K562 (cell line): ENCODE results near the gene TRAPPC4. TPM values are rescaled to one million over a fixed set of nuclear protein-coding genes. Genes with fewer than 3 reads are reported as not detected.

ENCODE experiments used
- FOSL1 ChIP-seq: fragments of 200-800 bp; sonication (Bioruptor generic); conservative IDR thresholded peaks from 2 replicates; pipeline ENCODE4 v1.6.1; 2016; ENCODE audit warnings: missing genetic modification characterization, missing compliant biosample characterization
- FOXA1 ChIP-seq: fragments of 450-650 bp; IDR thresholded peaks from 2 replicates; pipeline ENCODE4 v1.6.1; 2016; ENCODE audit warnings: mild to moderate bottlenecking, borderline replicate concordance
- FOXM1 ChIP-seq, 2 experiments: fragments of 450-650 bp in 1 of 2; sonication (generic) in 1 of 2; formaldehyde crosslinking in 1 of 2; IDR thresholded peaks; 2 replicates each; pipeline versions ENCODE4 v1.6.1 to v1.9.0; 2017 to 2022; ENCODE audit warnings: low read depth in 2 of 2, mild to moderate bottlenecking in 2 of 2, missing genetic modification reagents in 1 of 2, moderate library complexity in 1 of 2
- FOXP1 ChIP-seq: sonication (generic); formaldehyde crosslinking; IDR thresholded peaks from 2 replicates; pipeline ENCODE4 v1.8.0; 2022; ENCODE audit warnings: mild to moderate bottlenecking, missing genetic modification reagents
- GATAD2A ChIP-seq: fragments of 450-650 bp; IDR thresholded peaks from 2 replicates; pipeline ENCODE4 v1.6.1; 2017
- GTF2E2 ChIP-seq: fragments of 200-800 bp; sonication (Bioruptor generic); IDR thresholded peaks from 2 replicates; pipeline ENCODE4 v1.6.1; 2016; ENCODE audit warnings: missing genetic modification characterization, missing compliant biosample characterization
- HNRNPUL1 ChIP-seq: fragments of 200-400 bp; formaldehyde crosslinking; IDR thresholded peaks from 2 replicates; pipeline ENCODE4 v1.6.1; 2017; ENCODE audit warnings: low read length
- KLF16 ChIP-seq: IDR thresholded peaks from 2 replicates; pipeline ENCODE4 v1.6.1; 2016; ENCODE audit warnings: antibody characterized with exemption
- MCM2 ChIP-seq: fragments of 450-650 bp; IDR thresholded peaks from 2 replicates; pipeline ENCODE4 v1.6.1; 2017; ENCODE audit warnings: low read depth, mild to moderate bottlenecking
- MECOM ChIP-seq: fragments of 250-450 bp; sonication (Bioruptor Pico); IDR thresholded peaks from 2 replicates; pipeline ENCODE4 v1.8.0; 2022; ENCODE audit warnings: inconsistent platforms
- MEF2A ChIP-seq: IDR thresholded peaks from 2 replicates; pipeline ENCODE4 v1.6.1; 2011; ENCODE audit warnings: low read depth, mild to moderate bottlenecking, low read length, moderate library complexity; ENCODE audit not compliant: control insufficient read depth
- MTA2 ChIP-seq: fragments of 450-650 bp; IDR thresholded peaks from 2 replicates; pipeline ENCODE4 v1.6.1; 2016; ENCODE audit warnings: low read depth
- MYNN ChIP-seq, 2 experiments: sonication (generic); formaldehyde crosslinking in 1 of 2; IDR thresholded peaks; 2 replicates each; pipeline versions ENCODE4 v1.5.0 to v1.6.1; 2016 to 2020; ENCODE audit warnings: antibody characterized with exemption in 1 of 2, missing genetic modification reagents in 1 of 2
- NR3C1 ChIP-seq: sonication (generic); formaldehyde crosslinking; IDR thresholded peaks from 2 replicates; pipeline ENCODE4 v1.8.1; 2022; ENCODE audit warnings: missing genetic modification reagents
- POLR2AphosphoS5 ChIP-seq: IDR thresholded peaks from 2 replicates; pipeline ENCODE4 v1.6.1; 2011; ENCODE audit warnings: mild to moderate bottlenecking, low read depth, low read length, moderate library complexity; ENCODE audit not compliant: control insufficient read depth, insufficient read depth
- RBM14 ChIP-seq: fragments of 200-400 bp; formaldehyde crosslinking; IDR thresholded peaks from 2 replicates; pipeline ENCODE4 v1.6.1; 2018; ENCODE audit warnings: low read depth, mild to moderate bottlenecking, low read length, moderate library complexity, borderline replicate concordance; ENCODE audit not compliant: insufficient read depth
- TGIF2 ChIP-seq: sonication (generic); formaldehyde crosslinking; IDR thresholded peaks from 2 replicates; pipeline ENCODE4 v1.8.1; 2022; ENCODE audit warnings: mild to moderate bottlenecking, missing genetic modification reagents, moderate library complexity
- ZNF124 ChIP-seq: sonication (generic); formaldehyde crosslinking; IDR thresholded peaks from 2 replicates; pipeline ENCODE4 v1.8.1; 2022; ENCODE audit warnings: missing genetic modification reagents
- ZNF140 ChIP-seq: fragments of 250-450 bp; sonication (Bioruptor Pico); IDR thresholded peaks from 2 replicates; pipeline ENCODE4 v1.8.0; 2021; ENCODE audit warnings: moderate library complexity, mild to moderate bottlenecking, inconsistent platforms
- ZNF408 ChIP-seq: fragments of 250-450 bp; sonication (Bioruptor Pico); IDR thresholded peaks from 2 replicates; pipeline ENCODE4 v1.4.0; 2020; ENCODE audit warnings: low read depth, mild to moderate bottlenecking, moderate library complexity
- polyA plus RNA-seq, 8 experiments: library from polyadenylated mRNA; depleted of rRNA in 4 of 8; stranded (reverse) in 5 of 8; unstranded in 3 of 8; fragments of >200 nt; fragmentation: Nextera tagmentation in 2 of 8; fragmentation: Illumina TruSeq in 1 of 8; extraction: Ambion mirVana in 2 of 8; extraction: Trizol in 1 of 8; gene quantifications; 2 replicates each; pipeline versions ENCODE4 v1.2.1 to v1.2.3, GENCODE V29; 2011 to 2014; ENCODE audit warnings: inconsistent platforms in 1 of 8, missing spikeins in 1 of 8
- total RNA-seq, 7 experiments: library from RNA; depleted of rRNA in 6 of 7; stranded (reverse); fragments of >200 nt in 6 of 7; fragmentation: Illumina TruSeq in 2 of 7; extraction: Trizol in 2 of 7; gene quantifications; 2 replicates each; pipeline versions ENCODE4 v1.2.1 to v1.2.3, GENCODE V29; 2011 to 2021; ENCODE audit warnings: low replicate concordance in 1 of 7
- TF ChIP-seq, protein P1 (sequence below): sonication (generic); formaldehyde crosslinking; IDR thresholded peaks from 2 replicates; pipeline ENCODE4 v1.8.0; 2022; ENCODE audit warnings: missing genetic modification reagents, mild to moderate bottlenecking, moderate library complexity, borderline replicate concordance
- TF ChIP-seq, protein P2 (sequence below): fragments of 250-450 bp; sonication (Bioruptor Pico); IDR thresholded peaks from 2 replicates; pipeline ENCODE4 v1.4.0; 2020

The TRAPPC4 gene
- total and polyA plus RNA-seq, 9 of the 15 experiments (the other 6 are each of a cell fraction or from before 2014, with no cell fraction given), result 121 to 524 (median 142) TPM

DNA sequence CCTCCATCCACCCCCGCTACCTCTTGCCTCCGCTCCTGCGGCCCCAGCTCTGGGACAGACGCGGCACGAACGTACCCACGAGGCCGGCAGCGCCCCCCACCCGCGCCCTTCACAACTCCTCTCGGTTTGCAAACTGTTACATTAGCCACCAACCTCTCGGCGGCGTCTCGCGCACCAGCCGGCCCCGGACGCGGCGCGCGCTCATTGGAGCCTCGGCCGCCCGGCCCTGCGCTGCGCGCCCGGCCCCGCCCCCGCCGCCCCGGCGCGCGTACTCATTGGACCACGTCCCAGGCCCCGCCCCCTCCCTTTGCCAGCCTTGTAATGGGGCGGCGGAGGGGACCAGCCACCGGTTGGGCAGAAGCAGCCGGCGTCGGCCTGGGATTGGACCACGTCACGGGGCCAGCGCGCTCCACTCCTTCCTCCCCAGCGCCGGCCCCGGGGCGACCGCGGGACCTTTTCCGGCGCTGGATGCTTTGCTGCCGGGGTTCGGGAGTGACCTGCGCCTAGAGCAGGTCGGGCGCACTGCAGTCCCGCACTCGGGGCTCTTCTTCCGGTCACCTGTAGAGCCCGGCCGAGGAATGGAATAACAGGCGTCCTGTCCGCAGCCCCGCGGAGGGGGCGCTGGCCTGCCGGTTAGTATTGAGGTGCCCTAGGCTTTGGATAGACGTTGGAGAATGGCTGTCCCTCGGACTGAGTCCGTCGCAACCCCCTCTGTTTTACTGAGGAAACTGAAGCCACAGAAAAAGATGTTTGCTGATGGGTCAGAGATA is 38.6 kb downstream of the TRAPPC4 start, which contains the start of gene HYOU1 (continued):
- 0 out of 2 replicates have a peak, but pooled peaks have one; percentile 26 for TF ChIP-seq GTF2E2 (tag)
- TF ChIP-seq ZNF140 (CRISPR knock-in tag), result no peak
- no peak for TF ChIP-seq TGIF2 (CRISPR knock-in tag)
- TF ChIP-seq NR3C1, result no peak
- TF ChIP-seq FOXM1 (IDR thresholded peaks at IDR 0.05; ENCODE audit: low read depth), result peak; percentile 27; the same call in 1 of the 2 replicates
- no peak for TF ChIP-seq FOXM1 (CRISPR knock-in tag; IDR thresholded peaks at IDR 0.05; ENCODE audit: low read depth)
- TF ChIP-seq ZNF408 (CRISPR knock-in tag), result no peak
- no peak for TF ChIP-seq GATAD2A
- TF ChIP-seq MTA2, result no peak
- TF ChIP-seq RBM14, result no peak
- no peak for TF ChIP-seq ZNF124 (CRISPR knock-in tag)
- TF ChIP-seq, protein P1, sequence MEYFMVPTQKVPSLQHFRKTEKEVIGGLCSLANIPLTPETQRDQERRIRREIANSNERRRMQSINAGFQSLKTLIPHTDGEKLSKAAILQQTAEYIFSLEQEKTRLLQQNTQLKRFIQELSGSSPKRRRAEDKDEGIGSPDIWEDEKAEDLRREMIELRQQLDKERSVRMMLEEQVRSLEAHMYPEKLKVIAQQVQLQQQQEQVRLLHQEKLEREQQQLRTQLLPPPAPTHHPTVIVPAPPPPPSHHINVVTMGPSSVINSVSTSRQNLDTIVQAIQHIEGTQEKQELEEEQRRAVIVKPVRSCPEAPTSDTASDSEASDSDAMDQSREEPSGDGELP (CRISPR knock-in tag), result peak; percentile 89; the same call in 1 of the 2 replicates
- TF ChIP-seq FOXA1, result no peak
- no peak for TF ChIP-seq HNRNPUL1
- no peak for TF ChIP-seq MECOM (CRISPR knock-in tag)
- no peak for TF ChIP-seq FOXP1
- no peak for TF ChIP-seq MCM2
- no peak for TF ChIP-seq FOSL1 (tag)
- TF ChIP-seq, protein P2, sequence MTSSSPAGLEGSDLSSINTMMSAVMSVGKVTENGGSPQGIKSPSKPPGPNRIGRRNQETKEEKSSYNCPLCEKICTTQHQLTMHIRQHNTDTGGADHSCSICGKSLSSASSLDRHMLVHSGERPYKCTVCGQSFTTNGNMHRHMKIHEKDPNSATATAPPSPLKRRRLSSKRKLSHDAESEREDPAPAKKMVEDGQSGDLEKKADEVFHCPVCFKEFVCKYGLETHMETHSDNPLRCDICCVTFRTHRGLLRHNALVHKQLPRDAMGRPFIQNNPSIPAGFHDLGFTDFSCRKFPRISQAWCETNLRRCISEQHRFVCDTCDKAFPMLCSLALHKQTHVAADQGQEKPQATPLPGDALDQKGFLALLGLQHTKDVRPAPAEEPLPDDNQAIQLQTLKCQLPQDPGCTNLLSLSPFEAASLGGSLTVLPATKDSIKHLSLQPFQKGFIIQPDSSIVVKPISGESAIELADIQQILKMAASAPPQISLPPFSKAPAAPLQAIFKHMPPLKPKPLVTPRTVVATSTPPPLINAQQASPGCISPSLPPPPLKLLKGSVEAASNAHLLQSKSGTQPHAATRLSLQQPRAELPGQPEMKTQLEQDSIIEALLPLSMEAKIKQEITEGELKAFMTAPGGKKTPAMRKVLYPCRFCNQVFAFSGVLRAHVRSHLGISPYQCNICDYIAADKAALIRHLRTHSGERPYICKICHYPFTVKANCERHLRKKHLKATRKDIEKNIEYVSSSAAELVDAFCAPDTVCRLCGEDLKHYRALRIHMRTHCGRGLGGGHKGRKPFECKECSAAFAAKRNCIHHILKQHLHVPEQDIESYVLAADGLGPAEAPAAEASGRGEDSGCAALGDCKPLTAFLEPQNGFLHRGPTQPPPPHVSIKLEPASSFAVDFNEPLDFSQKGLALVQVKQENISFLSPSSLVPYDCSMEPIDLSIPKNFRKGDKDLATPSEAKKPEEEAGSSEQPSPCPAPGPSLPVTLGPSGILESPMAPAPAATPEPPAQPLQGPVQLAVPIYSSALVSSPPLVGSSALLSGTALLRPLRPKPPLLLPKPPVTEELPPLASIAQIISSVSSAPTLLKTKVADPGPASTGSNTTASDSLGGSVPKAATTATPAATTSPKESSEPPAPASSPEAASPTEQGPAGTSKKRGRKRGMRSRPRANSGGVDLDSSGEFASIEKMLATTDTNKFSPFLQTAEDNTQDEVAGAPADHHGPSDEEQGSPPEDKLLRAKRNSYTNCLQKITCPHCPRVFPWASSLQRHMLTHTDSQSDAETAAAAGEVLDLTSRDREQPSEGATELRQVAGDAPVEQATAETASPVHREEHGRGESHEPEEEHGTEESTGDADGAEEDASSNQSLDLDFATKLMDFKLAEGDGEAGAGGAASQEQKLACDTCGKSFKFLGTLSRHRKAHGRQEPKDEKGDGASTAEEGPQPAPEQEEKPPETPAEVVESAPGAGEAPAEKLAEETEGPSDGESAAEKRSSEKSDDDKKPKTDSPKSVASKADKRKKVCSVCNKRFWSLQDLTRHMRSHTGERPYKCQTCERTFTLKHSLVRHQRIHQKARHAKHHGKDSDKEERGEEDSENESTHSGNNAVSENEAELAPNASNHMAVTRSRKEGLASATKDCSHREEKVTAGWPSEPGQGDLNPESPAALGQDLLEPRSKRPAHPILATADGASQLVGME (CRISPR knock-in tag), result 0 out of 2 replicates have a peak, but pooled peaks have one; percentile 63
- TF ChIP-seq POLR2AphosphoS5, result peak; percentile 16; the same call in 1 of the 2 replicates
- TF ChIP-seq MYNN (IDR thresholded peaks at IDR 0.05), result peak; percentile 15; the same call in 1 of the 2 replicates
- TF ChIP-seq MYNN (CRISPR knock-in tag; IDR thresholded peaks at IDR 0.05), result no peak
- TF ChIP-seq KLF16, result no peak
- no peak for TF ChIP-seq MEF2A
